GM19463 (cell line): ENCODE measurements around the gene RHO.

Experiments used
- ATAC-seq: cut with Tn5 transposase; IDR thresholded peaks from one replicate; pipeline ENCODE4 v1.9.1; 2021; ENCODE audit warnings: mild to moderate bottlenecking, moderate library complexity; ENCODE audit not compliant: unreplicated experiment

Gene RHO

GRCh38 chr3:129558081-129558771 lies 29.8 kb downstream of the RHO start:
- no peak for ATAC-seq

GRCh38 chr3:129558772-129559564 lies 30.5 kb downstream of the RHO start:
- ATAC-seq = no peak

GRCh38 chr3:129559565-129560079 lies 31.2 kb downstream of the RHO start:
- no peak for ATAC-seq

- no peak for ATAC-seq
These were observed 31.9 kb downstream of the RHO start for GRCh38 chr3:129560269-129560787.

GRCh38 chr3:129560911-129561594 lies 32.6 kb downstream of the RHO start:
- no peak for ATAC-seq

GRCh38 chr3:129561619-129562248 lies 33.3 kb downstream of the RHO start:
- no peak for ATAC-seq

GRCh38 chr3:129562803-129563202 lies 34.4 kb downstream of the RHO start:
- no peak for ATAC-seq

GRCh38 chr3:129563332-129563731 lies 34.9 kb downstream of the RHO start:
- no peak for ATAC-seq

- no peak for ATAC-seq
These were observed 35.6 kb downstream of the RHO start for GRCh38 chr3:129563850-129564535.

- no peak for ATAC-seq
These were observed 36.7 kb downstream of the RHO start for GRCh38 chr3:129564981-129565644.

- ATAC-seq = no peak
These were observed 37.5 kb downstream of the RHO start for GRCh38 chr3:129565902-129566301.

GRCh38 chr3:129567176-129567705 lies 38.8 kb downstream of the RHO start:
- ATAC-seq = no peak

- no peak for ATAC-seq
These were observed 39.5 kb downstream of the RHO start for GRCh38 chr3:129567939-129568338.

GRCh38 chr3:129569856-129570255 lies 41.4 kb downstream of the RHO start:
- no peak for ATAC-seq

GRCh38 chr3:129571605-129572547 lies 43.4 kb downstream of the RHO start:
- no peak for ATAC-seq

- no peak for ATAC-seq
These were observed 44.2 kb downstream of the RHO start for GRCh38 chr3:129572603-129573002.

GRCh38 chr3:129573493-129573892 lies 45.1 kb downstream of the RHO start:
- no peak for ATAC-seq

- ATAC-seq = no peak
These were observed 45.8 kb downstream of the RHO start for GRCh38 chr3:129574206-129574605.
